ENCODE data around the gene SMPD2.
A peak's percentile ranks its signal among the peaks of the same experiment; 100 is the strongest.

Gene SMPD2

GRCh38 chr6:109434456-109434855 is 6.1 kb upstream of the SMPD2 start:
- DNase-seq (ENCODE audit: low spot score): no peak

GRCh38 chr6:109436041-109436440 is 4.5 kb upstream of the SMPD2 start:
- Mint-ChIP-seq H3K36me3 (ENCODE audit: low read depth) (no peaks in the 10 kb centered on the region), H3K9me3 (no peaks in the 10 kb centered on the region), H3K27ac (no peak overlapping the region), H3K4me1 (ENCODE audit: low read depth) (peaks cover 3% of the 10 kb centered on the region), H3K27me3 (ENCODE audit: low read depth) (peaks cover 13% of the 10 kb centered on the region), H3K4me3 (no peak overlapping the region)
- DNase-seq (ENCODE audit: low spot score): no peak

More at GRCh38 chr6:109434456-109434855, 6.1 kb upstream of the SMPD2 start:
- Mint-ChIP-seq H3K4me3 (no peak overlapping the region), H3K36me3 (ENCODE audit: low read depth) (no peaks in the 10 kb centered on the region), H3K27me3 (ENCODE audit: low read depth) (peaks cover 20% of the 10 kb centered on the region), H3K9me3 (no peaks in the 10 kb centered on the region), H3K27ac (no peak overlapping the region), H3K4me1 (ENCODE audit: low read depth) (no peaks in the 10 kb centered on the region)

- peak; percentile 32 for DNase-seq (ENCODE audit: low spot score)
- no peaks in the 10 kb centered on the region for H3K27me3 Mint-ChIP-seq (ENCODE audit: low read depth)
- peaks cover 29% of the 10 kb centered on the region for H3K36me3 Mint-ChIP-seq (ENCODE audit: low read depth)
- peak overlapping the region; percentile 77 for H3K27ac Mint-ChIP-seq
- H3K4me1 Mint-ChIP-seq (ENCODE audit: low read depth): peaks cover 22% of the 10 kb centered on the region
- H3K9me3 Mint-ChIP-seq: no peaks in the 10 kb centered on the region
- H3K4me3 Mint-ChIP-seq: peak overlapping the region; percentile 91
Measured at GRCh38 chr6:109441069-109441816, 719 bp downstream of the SMPD2 start.

- H3K4me3 Mint-ChIP-seq: peak overlapping the region; percentile 91
- no peaks in the 10 kb centered on the region for H3K9me3 Mint-ChIP-seq
- peaks cover 37% of the 10 kb centered on the region for H3K36me3 Mint-ChIP-seq (ENCODE audit: low read depth)
- no peaks in the 10 kb centered on the region for H3K27me3 Mint-ChIP-seq (ENCODE audit: low read depth)
- H3K27ac Mint-ChIP-seq: peak overlapping the region; percentile 38
- no peak for DNase-seq (ENCODE audit: low spot score)
- H3K4me1 Mint-ChIP-seq (ENCODE audit: low read depth): peaks cover 25% of the 10 kb centered on the region
Measured at GRCh38 chr6:109442393-109442924, 1.9 kb downstream of the SMPD2 start.

GRCh38 chr6:109443425-109443950 is 3.0 kb downstream of the SMPD2 start:
- Mint-ChIP-seq H3K27ac (no peak overlapping the region), H3K36me3 (ENCODE audit: low read depth) (peaks cover 46% of the 10 kb centered on the region), H3K4me3 (no peak overlapping the region), H3K27me3 (ENCODE audit: low read depth) (no peaks in the 10 kb centered on the region), H3K4me1 (ENCODE audit: low read depth) (peaks cover 31% of the 10 kb centered on the region), H3K9me3 (no peaks in the 10 kb centered on the region)
- no peak for DNase-seq (ENCODE audit: low spot score)

- Mint-ChIP-seq H3K27me3 (ENCODE audit: low read depth) (no peaks in the 10 kb centered on the region), H3K4me3 (no peak overlapping the region), H3K4me1 (ENCODE audit: low read depth) (peaks cover 39% of the 10 kb centered on the region), H3K36me3 (ENCODE audit: low read depth) (peaks cover 57% of the 10 kb centered on the region), H3K9me3 (no peaks in the 10 kb centered on the region), H3K27ac (peak overlapping the region; percentile 55)
- DNase-seq (ENCODE audit: low spot score): peak; percentile 3
Measured at GRCh38 chr6:109445382-109445781, 4.9 kb downstream of the SMPD2 start.

- no peaks in the 10 kb centered on the region for H3K9me3 Mint-ChIP-seq
- H3K4me3 Mint-ChIP-seq: no peak overlapping the region
- peaks cover 45% of the 10 kb centered on the region for H3K4me1 Mint-ChIP-seq (ENCODE audit: low read depth)
- H3K27me3 Mint-ChIP-seq (ENCODE audit: low read depth): no peaks in the 10 kb centered on the region
- peaks cover 62% of the 10 kb centered on the region for H3K36me3 Mint-ChIP-seq (ENCODE audit: low read depth)
- DNase-seq (ENCODE audit: low spot score): peak; percentile 3
- H3K27ac Mint-ChIP-seq: no peak overlapping the region
Measured at GRCh38 chr6:109446072-109446471, 5.5 kb downstream of the SMPD2 start.

- no peaks in the 10 kb centered on the region for H3K27me3 Mint-ChIP-seq (ENCODE audit: low read depth)
- H3K36me3 Mint-ChIP-seq (ENCODE audit: low read depth): peaks cover 64% of the 10 kb centered on the region
- no peak overlapping the region for H3K4me3 Mint-ChIP-seq
- no peaks in the 10 kb centered on the region for H3K9me3 Mint-ChIP-seq
- peak; percentile 3 for DNase-seq (ENCODE audit: low spot score)
- peak overlapping the region; percentile 10 for H3K27ac Mint-ChIP-seq
- H3K4me1 Mint-ChIP-seq (ENCODE audit: low read depth): peaks cover 43% of the 10 kb centered on the region
Measured at GRCh38 chr6:109446541-109446940, 6.0 kb downstream of the SMPD2 start.

- H3K4me3 Mint-ChIP-seq: no peak overlapping the region
- H3K27me3 Mint-ChIP-seq (ENCODE audit: low read depth): no peaks in the 10 kb centered on the region
- DNase-seq (ENCODE audit: low spot score): no peak
- H3K9me3 Mint-ChIP-seq: no peaks in the 10 kb centered on the region
- H3K27ac Mint-ChIP-seq: no peak overlapping the region
- peaks cover 43% of the 10 kb centered on the region for H3K4me1 Mint-ChIP-seq (ENCODE audit: low read depth)
- peaks cover 68% of the 10 kb centered on the region for H3K36me3 Mint-ChIP-seq (ENCODE audit: low read depth)
Measured at GRCh38 chr6:109447087-109447486, 6.6 kb downstream of the SMPD2 start.

GRCh38 chr6:109447878-109448555 is 7.5 kb downstream of the SMPD2 start:
- H3K4me3 Mint-ChIP-seq: no peak overlapping the region
- peaks cover 65% of the 10 kb centered on the region for H3K36me3 Mint-ChIP-seq (ENCODE audit: low read depth)
- H3K27me3 Mint-ChIP-seq (ENCODE audit: low read depth): no peaks in the 10 kb centered on the region

GRCh38 chr6:109448615-109449014 is 8.1 kb downstream of the SMPD2 start:
- peaks cover 39% of the 10 kb centered on the region for H3K4me1 Mint-ChIP-seq (ENCODE audit: low read depth)
- H3K27me3 Mint-ChIP-seq (ENCODE audit: low read depth): no peaks in the 10 kb centered on the region
- no peak overlapping the region for H3K4me3 Mint-ChIP-seq
- H3K27ac Mint-ChIP-seq: peak overlapping the region; percentile 50
- H3K36me3 Mint-ChIP-seq (ENCODE audit: low read depth): peaks cover 59% of the 10 kb centered on the region
- no peak for DNase-seq (ENCODE audit: low spot score)
- no peaks in the 10 kb centered on the region for H3K9me3 Mint-ChIP-seq

More at GRCh38 chr6:109447878-109448555, 7.5 kb downstream of the SMPD2 start:
- Mint-ChIP-seq H3K27ac (peak overlapping the region; percentile 70), H3K4me1 (ENCODE audit: low read depth) (peaks cover 40% of the 10 kb centered on the region), H3K9me3 (no peaks in the 10 kb centered on the region)
- DNase-seq (ENCODE audit: low spot score): no peak

GRCh38 chr6:109449064-109449794 is 8.7 kb downstream of the SMPD2 start:
- Mint-ChIP-seq H3K27me3 (ENCODE audit: low read depth) (no peaks in the 10 kb centered on the region), H3K4me1 (ENCODE audit: low read depth) (peaks cover 45% of the 10 kb centered on the region), H3K36me3 (ENCODE audit: low read depth) (peaks cover 57% of the 10 kb centered on the region), H3K4me3 (peak overlapping the region; percentile 75), H3K27ac (peak overlapping the region; percentile 56), H3K9me3 (no peaks in the 10 kb centered on the region)
- DNase-seq (ENCODE audit: low spot score): no peak

- Mint-ChIP-seq H3K4me3 (peak overlapping the region; percentile 75), H3K4me1 (ENCODE audit: low read depth) (peaks cover 50% of the 10 kb centered on the region), H3K36me3 (ENCODE audit: low read depth) (peaks cover 57% of the 10 kb centered on the region), H3K27ac (peak overlapping the region; percentile 56), H3K27me3 (ENCODE audit: low read depth) (no peaks in the 10 kb centered on the region), H3K9me3 (no peaks in the 10 kb centered on the region)
- no peak for DNase-seq (ENCODE audit: low spot score)
Measured at GRCh38 chr6:109449795-109450673, 9.5 kb downstream of the SMPD2 start.

Data from T-helper 2 cell treated with Interferon-gamma antibody and Interleukin-4, amounts not matched to agents 5 μg/mL and 100 μg/mL, for 36 hours (primary cell).